Subcutaneous adipose tissue (tissue), 4 donors: ENCODE data around the gene HOXA13. TPM values are rescaled to one million over a fixed set of nuclear protein-coding genes. Genes with fewer than 3 reads are reported as not detected.

Experiments used
- total RNA-seq, 4 donors: library from RNA; depleted of rRNA; stranded (reverse); fragments of >200 nt; gene quantifications; one replicate each; pipeline ENCODE4 v1.1.0, GENCODE V29; 2016
- TF ChIP-seq, protein P1 (sequence below): fragments of 450-650 bp; IDR thresholded peaks from one replicate; pipeline ENCODE4 v1.5.1; 2016; ENCODE audit warnings: low read depth, mild to moderate bottlenecking, control low read depth, antibody characterized with exemption, moderate library complexity

HOXA13 gene
- total RNA-seq, 4 donors from 2014 or later = 0.44 to 0.68 (median 0.65) TPM; not detected in 1

DNA sequence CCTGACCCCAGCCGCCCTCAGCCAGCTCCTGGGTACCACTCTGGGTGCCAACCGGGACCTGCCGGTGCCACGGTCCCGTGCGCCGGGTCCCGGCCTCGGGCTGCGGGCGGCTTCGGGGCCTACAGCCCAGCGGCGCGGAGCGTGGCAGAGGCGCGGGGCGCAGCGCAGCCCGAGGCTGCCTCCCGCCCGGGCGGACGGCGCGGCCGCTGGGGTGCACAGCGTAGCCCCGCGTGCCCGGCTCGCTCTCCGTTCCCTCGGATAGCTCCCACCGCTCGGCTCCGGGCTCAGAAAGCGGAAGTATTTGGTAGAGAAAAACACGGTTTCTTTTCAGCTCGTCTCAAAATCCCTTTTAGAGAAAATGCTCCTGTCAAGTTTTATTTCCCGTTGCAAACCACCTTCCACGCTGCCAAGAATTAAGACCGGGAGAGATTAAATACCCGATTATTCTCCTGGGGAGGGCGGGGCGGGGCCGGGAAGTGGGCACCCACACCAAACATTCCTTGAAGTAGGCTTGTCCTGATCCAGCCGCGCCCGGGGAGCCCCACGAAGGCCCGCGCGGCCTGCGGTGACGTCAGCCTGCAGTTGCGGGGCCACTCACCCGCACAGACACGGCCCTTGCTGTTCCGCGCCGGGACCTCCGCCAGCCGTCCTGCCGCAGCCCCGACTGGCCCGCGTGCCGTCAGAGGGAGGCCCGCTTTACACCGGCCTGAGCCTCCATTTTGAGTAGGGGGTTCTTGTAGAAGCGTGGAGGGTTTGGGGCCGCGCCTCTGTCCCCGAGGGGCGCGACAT, 7.2 kb downstream of the HOXA13 start:
- TF ChIP-seq, protein P1, sequence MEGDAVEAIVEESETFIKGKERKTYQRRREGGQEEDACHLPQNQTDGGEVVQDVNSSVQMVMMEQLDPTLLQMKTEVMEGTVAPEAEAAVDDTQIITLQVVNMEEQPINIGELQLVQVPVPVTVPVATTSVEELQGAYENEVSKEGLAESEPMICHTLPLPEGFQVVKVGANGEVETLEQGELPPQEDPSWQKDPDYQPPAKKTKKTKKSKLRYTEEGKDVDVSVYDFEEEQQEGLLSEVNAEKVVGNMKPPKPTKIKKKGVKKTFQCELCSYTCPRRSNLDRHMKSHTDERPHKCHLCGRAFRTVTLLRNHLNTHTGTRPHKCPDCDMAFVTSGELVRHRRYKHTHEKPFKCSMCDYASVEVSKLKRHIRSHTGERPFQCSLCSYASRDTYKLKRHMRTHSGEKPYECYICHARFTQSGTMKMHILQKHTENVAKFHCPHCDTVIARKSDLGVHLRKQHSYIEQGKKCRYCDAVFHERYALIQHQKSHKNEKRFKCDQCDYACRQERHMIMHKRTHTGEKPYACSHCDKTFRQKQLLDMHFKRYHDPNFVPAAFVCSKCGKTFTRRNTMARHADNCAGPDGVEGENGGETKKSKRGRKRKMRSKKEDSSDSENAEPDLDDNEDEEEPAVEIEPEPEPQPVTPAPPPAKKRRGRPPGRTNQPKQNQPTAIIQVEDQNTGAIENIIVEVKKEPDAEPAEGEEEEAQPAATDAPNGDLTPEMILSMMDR = no peak

DNA sequence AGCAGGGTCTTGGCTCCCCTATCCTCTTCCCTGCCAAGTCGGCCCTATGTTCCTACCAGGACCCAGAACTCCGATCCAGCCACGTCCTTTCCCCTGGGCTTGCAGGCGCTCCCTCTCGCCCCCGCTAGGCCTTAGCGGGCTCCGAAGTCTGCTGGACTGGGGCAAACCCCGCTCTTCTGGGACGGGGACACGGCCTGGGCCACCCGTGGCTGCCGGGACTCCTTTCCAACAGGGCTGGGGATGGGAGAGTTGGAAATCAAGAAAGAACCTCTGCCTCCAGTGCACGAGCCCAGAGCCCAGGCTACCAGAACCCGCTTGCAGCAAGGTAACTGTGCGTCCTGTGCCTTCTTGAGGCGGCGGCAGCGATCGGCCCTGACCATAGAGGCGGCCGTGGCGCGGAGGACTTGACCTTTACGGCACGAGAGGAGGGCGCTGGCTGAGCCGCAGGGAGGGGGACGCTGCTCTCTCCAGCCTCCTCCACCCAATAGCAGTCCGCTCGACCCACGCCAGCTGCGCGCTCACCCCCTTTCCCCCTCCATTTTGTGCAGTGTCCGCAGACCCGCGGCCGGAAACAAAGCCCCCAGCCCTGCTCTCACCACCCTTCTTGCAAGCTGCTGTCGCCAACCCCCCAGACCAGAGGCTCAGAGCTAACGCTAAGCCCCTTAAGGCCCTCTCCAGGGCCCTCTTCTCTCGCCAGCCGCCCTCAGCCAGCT, 7.9 kb downstream of the HOXA13 start:
- TF ChIP-seq, protein P1 = no peak

DNA sequence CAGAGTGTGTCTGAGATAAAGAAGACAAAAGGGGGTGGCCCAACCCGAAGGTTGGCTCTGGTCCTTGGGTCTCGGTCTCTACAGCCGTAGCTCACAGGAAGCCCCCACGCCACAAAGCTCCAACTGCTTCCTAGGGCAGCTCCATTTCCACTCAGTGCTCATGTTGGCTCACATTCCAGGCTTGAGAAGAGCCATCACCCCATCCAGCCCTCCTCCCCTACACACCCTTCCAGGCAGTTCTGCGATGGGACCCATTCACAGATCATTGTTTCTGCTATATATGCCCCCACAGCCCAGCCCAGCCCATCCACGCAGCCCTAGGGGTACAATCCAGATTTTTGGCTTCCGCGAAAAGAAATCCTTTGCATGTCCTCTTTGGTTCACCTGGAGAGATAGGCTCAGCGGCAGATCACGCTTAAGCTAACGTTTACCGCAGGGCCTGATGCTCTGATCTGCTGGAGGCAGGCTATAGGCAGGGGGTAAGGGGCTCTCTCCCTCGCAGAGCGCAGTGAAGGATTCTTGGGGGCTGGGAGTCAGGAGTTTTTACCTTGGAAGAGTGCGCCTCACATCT, 8.6 kb downstream of the HOXA13 start:
- TF ChIP-seq, protein P1 = no peak

DNA sequence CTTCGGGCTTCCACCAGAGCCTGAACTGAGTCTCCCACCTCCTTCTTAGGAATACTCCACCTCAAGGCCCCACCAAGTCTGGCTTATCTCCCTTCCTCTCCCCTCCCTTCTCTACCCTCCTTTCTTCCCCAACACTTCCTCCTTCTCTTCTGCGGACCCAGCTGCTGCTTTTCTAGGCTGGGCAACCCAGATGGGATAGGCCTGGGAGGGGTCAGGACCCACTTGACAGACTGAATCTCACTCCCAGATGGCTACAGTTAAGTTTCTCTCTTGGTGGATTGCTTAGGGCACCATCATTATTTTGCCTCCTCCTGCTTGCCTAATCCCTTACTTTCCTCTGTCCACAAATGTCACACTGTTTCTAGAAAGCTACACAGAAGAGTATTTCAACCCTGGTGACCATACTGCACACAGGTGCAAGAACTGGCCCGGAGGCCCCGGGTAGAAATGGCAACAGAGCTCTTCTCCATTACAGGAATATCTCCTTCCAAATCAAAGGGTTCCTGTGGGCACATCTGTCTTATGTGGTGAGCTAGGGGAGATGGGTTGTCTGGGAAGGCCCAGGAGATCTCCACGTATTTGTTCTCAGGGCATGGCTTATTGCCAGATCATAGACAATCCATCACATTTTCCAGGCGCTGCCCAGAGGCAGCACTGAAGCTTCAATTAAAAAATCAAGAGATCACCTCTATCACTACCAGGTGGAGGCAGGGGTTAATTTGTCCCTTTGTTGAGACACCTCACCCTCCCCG, 9.7 kb downstream of the HOXA13 start:
- TF ChIP-seq, protein P1 = no peak

DNA sequence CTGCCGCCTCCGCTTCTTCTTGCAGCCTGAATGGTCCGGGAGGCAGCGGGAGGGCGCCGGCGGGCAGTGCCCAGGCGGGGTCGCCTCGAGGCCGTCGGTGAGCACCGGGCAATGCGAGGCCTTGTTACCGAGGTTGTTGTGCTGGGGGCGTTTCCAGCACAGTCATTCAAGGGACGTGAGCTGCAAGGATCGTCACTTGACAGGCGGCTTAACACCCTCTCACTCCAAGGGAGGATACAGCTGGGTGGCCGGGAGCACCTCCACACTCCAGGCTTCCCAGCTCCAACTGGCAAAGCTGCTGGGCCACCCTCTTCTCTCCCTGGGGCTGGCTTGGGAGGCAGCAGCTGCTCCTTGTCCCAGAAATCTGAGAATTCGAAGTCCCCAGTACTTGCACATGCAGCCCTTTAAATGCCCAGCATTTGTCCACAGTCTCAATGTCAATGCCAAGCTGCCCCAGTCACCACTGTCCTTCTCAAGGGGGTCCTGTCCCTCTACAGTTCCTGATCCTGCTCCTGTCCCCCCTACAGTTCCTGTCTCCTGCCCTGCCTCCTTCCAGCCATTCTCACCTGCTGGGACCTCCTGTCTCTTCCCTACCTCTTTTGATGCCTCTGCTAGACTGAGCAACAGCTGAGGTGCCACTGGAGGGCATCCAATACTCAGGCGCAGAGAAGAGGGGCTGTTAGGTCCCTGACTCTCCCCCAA, 10.4 kb downstream of the HOXA13 start:
- TF ChIP-seq, protein P1 = no peak

DNA sequence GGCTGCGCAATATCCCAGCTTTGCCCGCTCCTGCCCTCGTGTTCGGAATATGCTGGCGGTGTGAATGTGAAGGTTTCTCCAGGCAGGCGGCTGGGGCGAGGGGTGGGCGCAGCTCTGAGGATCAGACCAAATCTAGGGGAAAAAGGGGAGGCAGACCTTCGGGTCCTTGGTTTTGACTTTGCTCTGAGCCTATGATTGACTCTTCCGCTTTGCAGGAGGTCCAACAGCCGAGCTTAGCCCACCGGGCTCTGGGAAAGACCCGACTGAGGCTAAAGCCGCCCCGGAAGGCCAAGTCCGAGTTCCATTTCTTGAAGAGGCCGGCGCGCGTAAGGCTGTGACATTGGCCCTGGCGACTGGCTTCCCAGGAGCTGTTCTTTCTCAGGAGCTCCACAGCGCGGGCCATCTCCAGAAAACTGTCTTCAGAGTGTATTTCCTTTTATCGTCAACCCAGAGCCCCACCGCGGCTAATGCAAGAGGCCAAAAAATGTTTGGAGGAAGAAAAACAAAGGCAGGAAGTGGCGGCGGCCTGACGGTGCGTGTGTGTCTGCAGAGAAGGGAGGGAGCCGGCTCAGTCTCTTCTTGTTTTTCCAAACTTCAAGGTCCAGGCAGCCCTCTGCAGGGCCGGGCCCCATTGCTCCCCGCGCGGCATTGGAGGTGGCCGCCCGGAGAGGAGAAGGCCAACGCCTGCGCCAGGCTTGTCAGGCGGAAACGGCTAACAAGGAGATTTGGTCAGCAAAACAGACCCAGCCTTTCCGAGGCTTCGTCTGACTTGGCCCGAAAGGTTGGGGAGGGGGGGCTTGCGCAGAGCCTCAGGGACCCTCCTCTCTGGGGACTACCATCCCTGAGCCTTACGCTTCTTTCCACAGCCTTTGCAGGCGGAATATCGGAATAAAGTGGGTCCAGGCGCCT, 11.3 kb downstream of the HOXA13 start:
- TF ChIP-seq, protein P1 = no peak
